ENCODE results near the gene MLLT6. TPM values are rescaled to one million over a fixed set of nuclear protein-coding genes. Genes with fewer than 3 reads are reported as not detected.

The MLLT6 gene
- polyA plus RNA-seq, 3 donors: 74.2 to 131 (median 127) TPM

DNA sequence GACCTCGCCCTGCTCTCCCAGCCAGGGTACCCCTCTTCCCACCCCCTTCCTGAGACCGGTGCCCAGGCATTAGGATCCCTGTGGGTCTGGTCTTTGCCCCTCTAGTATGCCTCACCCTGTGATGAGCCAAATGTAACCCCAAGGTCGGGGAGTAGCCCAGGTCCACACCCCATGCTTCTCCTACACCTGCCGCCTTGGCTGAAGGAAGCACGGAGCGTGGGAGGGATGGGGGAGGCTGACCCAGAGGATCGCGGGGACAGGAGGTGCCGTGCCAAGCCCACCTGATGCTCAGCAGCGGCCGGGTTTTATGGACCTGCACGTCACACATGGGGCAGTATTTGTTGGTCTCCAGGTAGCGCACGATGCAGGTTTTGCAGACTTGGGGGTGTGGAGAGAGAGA lies 34.2 kb downstream of the MLLT6 start:
- DNase-seq: no peak

DNA sequence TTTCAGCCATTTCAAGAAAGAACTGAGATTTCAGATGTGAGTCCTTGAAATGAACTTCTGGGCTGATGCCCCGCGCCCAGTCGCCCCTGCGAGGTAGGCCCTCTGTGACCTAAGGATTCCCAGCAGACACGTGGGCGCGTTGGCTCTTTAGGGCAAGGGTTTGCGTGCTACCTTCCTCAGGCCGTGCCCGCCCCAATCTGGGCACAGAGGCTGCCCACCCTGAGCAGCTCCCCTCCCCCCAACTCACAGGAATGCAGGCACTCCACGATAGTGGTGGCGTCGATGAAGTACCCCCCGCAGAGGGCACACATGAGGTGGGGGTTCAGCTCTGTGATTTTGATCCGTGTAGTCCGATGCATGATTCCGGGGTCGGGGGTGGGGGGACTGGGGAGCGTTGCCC lies 35.0 kb downstream of the MLLT6 start:
- no peak for DNase-seq

GRCh38 chr17:38740806-38741205 lies 35.7 kb downstream of the MLLT6 start:
- DNase-seq: no peak

DNA sequence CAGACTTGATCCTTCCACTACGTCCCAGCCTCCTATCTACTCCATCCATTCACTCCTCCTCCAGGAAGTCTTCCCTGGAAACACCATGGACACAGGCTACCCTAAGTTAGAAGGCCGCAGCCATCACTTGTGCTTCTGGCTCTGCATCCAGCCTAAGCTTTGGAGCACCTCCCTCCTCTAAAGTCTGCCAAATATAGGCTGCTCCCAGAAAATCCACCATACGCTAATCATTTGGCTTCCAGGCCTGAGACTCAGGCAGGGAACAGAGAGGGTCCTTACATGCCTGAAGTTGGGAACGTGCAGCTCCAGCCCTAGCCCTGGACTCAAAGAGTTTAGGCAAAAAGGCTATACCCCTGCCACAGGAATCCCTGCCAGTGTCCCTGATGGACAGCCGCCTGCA lies 36.4 kb downstream of the MLLT6 start:
- DNase-seq: no peak

DNA sequence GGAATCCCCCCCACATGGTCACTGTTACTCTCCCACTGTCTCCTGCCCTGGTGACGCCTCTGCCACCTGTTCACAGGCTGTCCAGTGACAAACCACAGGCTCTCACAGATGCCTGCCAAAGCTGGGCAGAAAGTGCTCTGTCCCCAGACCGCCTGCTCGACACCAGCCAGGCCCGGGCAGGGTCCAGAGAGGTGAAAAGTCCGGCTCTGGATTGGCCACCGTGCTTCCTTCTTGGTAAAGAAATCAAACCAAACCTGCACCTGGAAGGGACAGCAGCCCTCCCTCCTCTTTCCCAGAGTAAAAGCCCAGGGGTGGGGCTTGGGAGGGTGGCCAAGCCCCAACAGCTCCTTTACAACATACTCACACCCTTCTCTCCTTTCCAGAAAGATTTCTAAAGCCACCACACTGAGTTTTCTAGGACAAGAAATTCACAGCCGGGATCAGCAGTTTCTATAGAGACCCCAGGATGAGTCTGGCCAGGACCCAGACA lies 36.9 kb downstream of the MLLT6 start:
- no peak for DNase-seq

DNA sequence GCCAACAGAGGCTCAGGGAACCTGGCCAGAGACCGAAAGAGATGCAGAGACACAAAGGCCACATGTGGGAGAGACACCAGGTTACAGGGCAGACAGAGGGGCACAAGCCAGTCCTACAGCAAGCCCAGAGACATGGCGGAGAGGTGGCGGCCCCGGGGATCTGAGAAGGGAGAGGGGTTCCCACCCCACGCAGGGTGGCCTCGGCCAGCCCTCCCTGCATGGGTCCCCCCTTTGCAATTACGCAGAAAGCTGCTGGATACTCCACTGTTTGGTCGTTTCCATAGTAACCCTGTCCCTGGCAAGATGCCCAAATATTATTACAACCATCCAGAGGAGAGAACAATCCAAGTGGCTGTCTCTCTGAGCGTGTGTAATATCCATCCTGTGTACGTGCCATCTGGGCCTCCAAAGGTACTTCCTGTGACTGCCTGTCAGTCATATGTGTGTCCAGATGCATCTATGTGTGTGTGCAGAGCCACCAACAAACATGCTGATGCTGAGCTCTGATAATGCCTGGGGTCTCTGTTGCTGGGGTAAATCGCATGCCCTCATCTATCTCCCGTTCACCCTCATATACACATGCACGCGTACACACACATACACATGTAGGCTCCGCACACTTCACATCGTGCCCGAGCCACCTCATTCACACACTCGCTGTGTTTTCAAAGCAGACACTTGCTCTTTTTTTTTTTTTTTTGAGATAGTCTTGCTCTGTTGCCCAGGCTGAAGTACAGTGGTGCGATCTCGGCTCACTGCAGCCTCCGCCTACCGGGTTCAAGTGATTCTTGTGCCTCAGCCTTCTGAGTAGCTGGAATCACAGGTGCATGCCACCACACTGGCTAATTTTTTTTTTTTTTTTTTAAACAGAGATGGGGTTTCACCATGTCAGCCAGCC lies 37.6 kb downstream of the MLLT6 start:
- peak; percentile 79 for DNase-seq

- DNase-seq: no peak
Measured at GRCh38 chr17:38743556-38744171, 38.6 kb downstream of the MLLT6 start.

DNA sequence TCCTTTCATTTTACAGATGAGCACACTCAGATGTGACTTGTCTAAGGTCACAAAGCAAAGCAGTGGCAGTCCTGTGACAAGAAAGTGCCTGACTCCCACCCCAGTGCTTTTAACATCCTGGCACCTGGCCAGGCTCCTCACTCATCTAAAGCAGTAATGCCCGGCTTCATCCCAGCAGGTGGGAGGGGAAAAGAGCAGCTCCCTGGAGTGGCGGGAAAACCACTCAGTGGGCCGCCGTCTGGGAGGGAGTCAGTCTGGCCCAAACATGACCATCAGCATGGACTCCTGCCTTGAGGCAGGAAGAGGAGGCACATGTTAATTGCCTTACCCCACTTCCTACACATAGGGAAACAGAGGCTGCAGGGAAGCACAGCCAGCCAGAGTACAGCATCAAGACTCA lies 40.5 kb downstream of the MLLT6 start:
- DNase-seq: no peak

DNA sequence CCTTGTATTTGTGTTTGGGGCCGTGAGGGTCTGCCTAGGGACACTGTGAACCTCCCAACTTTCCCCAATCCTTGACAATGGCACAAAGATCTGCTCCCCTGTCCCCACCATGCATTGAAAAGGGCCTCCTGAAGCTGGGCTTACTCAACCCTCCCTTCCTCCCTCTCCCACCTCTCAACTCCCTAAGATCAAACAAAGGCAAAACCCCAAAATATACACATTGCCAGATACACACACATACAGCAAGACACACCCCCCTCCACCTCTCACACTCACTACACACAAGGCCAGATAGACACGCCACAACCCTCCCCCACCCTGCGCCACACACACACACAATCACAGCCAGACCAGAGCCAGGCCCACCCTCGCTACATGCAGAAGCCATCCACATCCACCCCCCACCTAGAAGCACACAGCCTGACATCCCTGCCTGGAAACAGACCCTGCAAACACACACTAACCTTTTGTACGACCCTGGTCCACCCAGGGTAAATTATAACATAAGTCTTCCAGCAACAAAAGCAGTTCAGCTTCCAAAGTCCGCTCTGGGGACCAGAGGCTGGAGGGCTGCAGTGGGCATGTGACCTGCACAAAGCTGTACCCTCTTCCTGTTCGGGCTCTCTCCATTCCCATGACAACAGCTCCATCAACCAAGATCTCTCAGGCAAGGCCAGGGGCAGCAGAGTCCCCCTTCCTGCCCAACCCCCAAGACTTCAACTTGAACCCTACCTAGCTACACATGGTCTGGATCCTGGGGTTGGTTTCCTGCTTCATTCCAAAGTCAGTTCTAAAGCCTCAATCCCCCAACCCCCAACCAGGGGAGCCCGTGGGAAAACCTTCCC lies 41.2 kb downstream of the MLLT6 start:
- DNase-seq: no peak

GRCh38 chr17:38746849-38747462 lies 41.9 kb downstream of the MLLT6 start:
- no peak for DNase-seq

- no peak for DNase-seq
Measured at GRCh38 chr17:38747463-38748148, 42.5 kb downstream of the MLLT6 start.

- DNase-seq: peak; percentile 97
Measured at GRCh38 chr17:38748149-38748891, 43.2 kb downstream of the MLLT6 start, which contains the start of gene PCGF2. Gene PCGF2, minus strand, starts transcription at chr17:38748336. Its CDS starts 7,934 bp downstream, at chr17:38740402.

GRCh38 chr17:38748892-38749222 lies 43.8 kb downstream of the MLLT6 start:
- no peak for DNase-seq

DNA sequence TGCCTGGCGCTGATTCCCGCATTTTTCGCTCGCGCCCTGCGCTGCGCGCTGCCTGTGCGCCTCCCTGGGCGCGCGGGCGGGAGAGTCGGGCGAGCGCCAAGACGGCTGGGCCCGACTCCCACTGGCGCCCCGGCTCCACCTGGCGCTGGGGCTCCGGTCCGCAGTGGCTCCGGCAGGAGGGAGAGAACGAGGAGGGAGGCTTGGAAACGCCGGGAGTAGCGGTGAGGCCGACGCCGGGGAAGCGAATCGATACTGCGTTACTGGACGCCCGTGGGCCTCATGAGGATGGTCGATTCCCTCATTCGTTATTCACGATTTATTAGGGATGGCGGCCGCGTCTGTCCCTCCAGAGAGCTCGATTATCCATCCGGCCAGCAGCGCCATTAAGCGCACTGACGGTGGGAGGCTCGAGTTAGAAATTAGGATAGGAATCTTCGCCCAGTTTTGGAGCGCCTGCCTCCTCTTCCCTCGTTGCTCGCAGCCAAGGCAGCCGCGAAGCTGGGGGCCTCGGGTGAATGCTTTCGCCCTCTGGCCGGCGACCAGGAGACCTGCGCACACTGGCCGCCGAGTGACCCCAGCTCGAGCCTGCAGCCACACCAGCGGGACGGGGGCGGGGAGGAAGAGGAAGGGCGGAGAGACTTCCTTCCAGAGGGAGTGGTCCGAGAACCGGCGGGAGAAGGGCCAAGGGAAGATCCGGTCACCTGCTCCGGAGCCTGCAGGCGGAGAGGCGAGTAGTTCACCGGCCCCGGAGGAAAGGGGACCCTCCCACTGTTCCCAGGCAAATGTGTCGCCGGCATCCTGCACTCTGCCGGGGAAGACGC lies 44.4 kb downstream of the MLLT6 start:
- DNase-seq: peak; percentile 80

DNA sequence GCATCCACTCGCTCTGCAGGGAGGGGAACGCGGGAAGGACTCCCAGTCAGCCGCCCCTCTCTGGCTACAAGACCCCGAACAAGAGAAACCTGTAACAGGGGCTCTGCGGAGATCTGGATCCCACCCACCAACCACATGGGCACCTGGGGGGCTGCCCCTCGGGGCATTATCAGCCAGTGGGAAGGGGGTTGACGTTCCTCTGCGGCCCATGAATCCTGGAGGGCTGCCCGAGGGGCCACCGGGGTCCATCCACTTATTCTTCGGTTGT lies 44.9 kb downstream of the MLLT6 start:
- no peak for DNase-seq

DNA sequence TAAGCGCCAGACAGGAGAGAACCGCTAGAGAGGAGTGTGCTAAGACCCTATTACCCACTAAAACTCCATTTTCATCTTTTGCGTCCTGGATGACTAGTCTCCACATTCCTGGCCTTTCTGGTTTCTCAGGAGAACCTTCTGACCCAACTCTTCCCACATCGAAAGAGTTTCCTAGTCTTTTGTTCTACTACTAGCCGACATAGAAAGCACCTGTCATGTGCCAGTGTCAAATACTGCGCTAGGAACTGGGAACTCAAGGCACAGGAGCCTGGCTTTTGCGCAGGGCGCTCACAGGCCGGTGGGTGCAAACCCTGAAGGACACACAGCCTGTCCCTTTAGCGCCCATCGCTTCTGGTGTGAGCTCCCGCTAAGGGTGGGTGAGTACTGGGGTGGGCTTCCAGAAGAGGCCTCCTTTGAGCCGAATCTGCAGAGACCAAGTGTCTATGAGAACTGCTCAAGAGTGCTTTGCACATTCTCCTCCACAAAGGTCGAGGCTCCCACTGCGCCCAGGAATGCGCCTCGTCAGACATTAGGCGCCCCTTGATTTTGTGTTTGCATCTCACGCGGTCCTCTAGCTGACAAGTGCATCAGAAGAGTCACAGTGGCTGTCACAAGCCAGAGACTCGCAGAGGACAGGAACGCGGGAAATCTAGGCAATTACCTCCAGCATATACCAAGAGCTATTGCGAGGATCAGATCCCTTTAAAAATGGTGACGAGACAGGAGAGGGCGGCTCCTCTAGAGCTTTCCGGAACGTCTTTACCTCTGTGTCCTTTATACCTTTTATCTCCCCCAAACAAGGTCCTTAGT lies 45.4 kb downstream of the MLLT6 start:
- no peak for DNase-seq

GRCh38 chr17:38751144-38751807 lies 46.2 kb downstream of the MLLT6 start:
- DNase-seq: no peak

DNA sequence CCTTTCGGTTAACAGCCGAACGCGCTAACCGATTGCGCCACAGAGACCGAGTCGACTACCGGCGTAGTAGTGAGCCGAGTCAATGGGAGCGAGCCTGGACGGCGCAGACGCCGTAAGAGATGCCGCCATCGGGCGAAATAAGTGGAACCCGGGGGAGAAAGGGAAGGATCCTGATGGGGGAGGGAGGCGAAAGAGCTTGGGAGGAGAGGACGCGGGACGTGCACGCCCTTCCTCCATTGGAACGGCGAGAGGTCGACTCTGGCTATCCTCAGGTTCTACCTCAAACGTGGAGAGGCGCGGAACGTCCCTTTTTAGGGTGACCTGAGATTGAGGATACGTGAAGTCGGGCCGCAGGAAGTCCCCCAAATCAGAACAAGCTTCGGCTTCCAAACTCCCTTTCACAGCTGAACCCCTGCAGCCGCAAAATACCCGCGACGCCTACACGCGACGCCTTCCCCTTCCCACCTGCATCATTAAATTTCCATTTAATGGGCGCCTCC lies 46.8 kb downstream of the MLLT6 start:
- peak; percentile 86 for DNase-seq

Data from renal pelvis (tissue), 4 donors.